GM19467 (cell line): Measurements from ENCODE around the gene CAPZA1.
"Not testable (repeated sequence)": the region's sequence is repeated elsewhere in the genome, so short reads cannot be mapped to it uniquely, and the experiment has no call there.

Experiments
- ATAC-seq: cut with Tn5 transposase; IDR thresholded peaks from one replicate; pipeline ENCODE4 v1.9.1; 2021; ENCODE audit warnings: mild to moderate bottlenecking, moderate library complexity; ENCODE audit not compliant: unreplicated experiment

CAPZA1 gene

GRCh38 chr1:112619518-112620376, at the start of gene CAPZA1:
Gene CAPZA1 (plus strand): TSS chr1:112619832. CDS start chr1:112619845, 13 bp downstream.
- ATAC-seq = peak; percentile 82

GRCh38 chr1:112575154-112575804, 44.4 kb upstream of the CAPZA1 start:
- no peak for ATAC-seq

- no peak for ATAC-seq
Observed at GRCh38 chr1:112576240-112576639, 43.4 kb upstream of the CAPZA1 start.

GRCh38 chr1:112579801-112580510, 39.7 kb upstream of the CAPZA1 start:
- no peak for ATAC-seq

GRCh38 chr1:112581586-112582192, 37.9 kb upstream of the CAPZA1 start:
- no peak for ATAC-seq

GRCh38 chr1:112583366-112583765, 36.3 kb upstream of the CAPZA1 start:
- ATAC-seq = no peak

GRCh38 chr1:112589766-112590165, 29.9 kb upstream of the CAPZA1 start:
- no peak for ATAC-seq

- no peak for ATAC-seq
Observed at GRCh38 chr1:112594208-112594876, 25.3 kb upstream of the CAPZA1 start.

- no peak for ATAC-seq
Observed at GRCh38 chr1:112599477-112599876, 20.2 kb upstream of the CAPZA1 start.

GRCh38 chr1:112603012-112603411, 16.6 kb upstream of the CAPZA1 start:
- ATAC-seq = no peak

GRCh38 chr1:112603541-112603940, 16.1 kb upstream of the CAPZA1 start:
- no peak for ATAC-seq

- ATAC-seq = no peak
Observed at GRCh38 chr1:112605633-112606327, 13.9 kb upstream of the CAPZA1 start.

- no peak for ATAC-seq
Observed at GRCh38 chr1:112614460-112615065, 5.1 kb upstream of the CAPZA1 start.

GRCh38 chr1:112618114-112618720, 1.4 kb upstream of the CAPZA1 start:
- ATAC-seq = no peak

GRCh38 chr1:112618721-112619517, 713 bp upstream of the CAPZA1 start, which contains the start of gene ST7L:
Gene ST7L (minus strand): TSS chr1:112619141. CDS start chr1:112619113, 28 bp downstream.
- ATAC-seq = no peak

GRCh38 chr1:112620377-112620695, 704 bp downstream of the CAPZA1 start:
- no peak for ATAC-seq

GRCh38 chr1:112624493-112624892, 4.9 kb downstream of the CAPZA1 start:
- ATAC-seq = not testable (repeated sequence)

GRCh38 chr1:112625696-112626095, 6.1 kb downstream of the CAPZA1 start:
- ATAC-seq = no peak
